Activated CD8-positive, alpha-beta memory T cell treated with anti-CD3 and anti-CD28 coated beads, Interleukin-2, amount 10 ng/mL, durations not matched to agents 7 days and 5 days (primary cell): Measurements from ENCODE around the gene KCNH8. TPM values are rescaled to one million over a fixed set of nuclear protein-coding genes. Genes with fewer than 3 reads are reported as not detected.

Source experiments
- ATAC-seq: fragments of 150-1000 bp; cut with Tn5 transposase; one replicate; pipeline ENCODE4 v1.10.0; 2021; ENCODE audit warnings: moderate library complexity
- CTCF ChIA-PET: fragments of 350-600 bp; sonication (Branson Sonifier 250); formaldehyde crosslinking; loops from one replicate; lab custom pipeline; 2021; ENCODE audit warnings: antibody characterized with exemption; lab: Charles Lee
- DNase-seq: peaks from one replicate; pipeline ENCODE4 v3.0.0-alpha.2; 2020
- H3K27ac Mint-ChIP-seq: one replicate; pipeline ENCODE4 v1.8.0; 2021; ENCODE audit warnings: mild to moderate bottlenecking, mixed read lengths
- H3K27me3 Mint-ChIP-seq: one replicate; pipeline ENCODE4 v1.8.0; 2021; ENCODE audit warnings: mixed read lengths
- H3K36me3 Mint-ChIP-seq: one replicate; pipeline ENCODE4 v1.8.0; 2021; ENCODE audit warnings: mild to moderate bottlenecking, mixed read lengths
- H3K4me1 Mint-ChIP-seq: one replicate; pipeline ENCODE4 v1.8.0; 2021; ENCODE audit warnings: mixed read lengths
- H3K4me3 Mint-ChIP-seq: one replicate; pipeline ENCODE4 v1.8.0; 2021; ENCODE audit warnings: mild to moderate bottlenecking, moderate library complexity, mixed read lengths
- H3K9me3 Mint-ChIP-seq: one replicate; pipeline ENCODE4 v1.8.0; 2022; ENCODE audit warnings: low read depth, mixed read lengths
- total RNA-seq, 2 experiments: library from RNA; stranded (reverse); gene quantifications; one replicate each; pipeline ENCODE4 v1.2.3, GENCODE V29; 2021

Gene KCNH8
- total RNA-seq, 2 experiments from 2014 or later = 0.05 TPM; not detected in 1

DNA sequence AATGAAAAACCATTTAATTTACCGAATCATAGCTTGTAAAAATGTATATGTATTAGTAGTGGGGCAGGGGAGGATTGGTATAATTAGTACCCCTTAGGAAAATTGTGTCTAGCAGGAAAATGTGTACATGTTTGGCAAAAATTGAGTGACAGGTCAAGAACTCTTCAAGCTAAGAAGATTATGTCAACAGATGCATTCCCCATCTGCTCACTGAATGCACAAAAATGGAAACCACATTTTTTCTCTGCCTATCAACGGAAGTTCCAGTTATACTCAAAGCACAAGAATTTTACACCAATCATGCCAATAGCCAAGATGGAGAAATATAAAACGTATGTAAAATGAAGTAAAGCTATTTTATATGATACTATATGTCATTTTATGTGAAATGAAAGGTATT is 377.8 kb downstream of the KCNH8 start:
- Mint-ChIP-seq H3K36me3 (no peaks in the 10 kb centered on the region), H3K4me1 (no peaks in the 10 kb centered on the region), H3K27me3 (no peaks in the 10 kb centered on the region), H3K9me3 (no peaks in the 10 kb centered on the region), H3K4me3 (no peak overlapping the region), H3K27ac (no peak overlapping the region)
- no peak for DNase-seq
- CTCF ChIA-PET = no interaction called here
- no peak for ATAC-seq

DNA sequence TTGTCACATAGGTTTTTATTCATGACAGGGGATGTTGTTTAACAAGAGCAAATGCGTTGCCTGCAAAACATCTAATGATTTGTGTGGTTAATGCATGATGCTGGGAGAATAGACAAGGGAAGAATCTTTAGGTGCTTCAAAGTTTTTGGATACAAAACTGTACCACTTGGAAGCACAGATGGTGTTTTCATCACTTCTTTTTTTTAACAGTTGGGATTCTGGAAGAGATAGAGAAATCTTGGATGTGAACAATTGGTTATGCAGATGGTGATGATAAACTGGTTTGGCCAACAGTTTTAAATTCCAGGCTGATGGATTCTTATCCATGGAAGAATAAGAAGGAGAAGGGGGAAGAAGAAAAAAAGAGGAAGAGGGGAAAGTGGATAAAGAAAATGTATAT is 379.4 kb downstream of the KCNH8 start:
- no peaks in the 10 kb centered on the region for H3K27me3 Mint-ChIP-seq
- H3K9me3 Mint-ChIP-seq = no peaks in the 10 kb centered on the region
- CTCF ChIA-PET = no interaction called here
- ATAC-seq (no peak), DNase-seq (no peak)
- H3K4me3 Mint-ChIP-seq = no peak overlapping the region
- no peaks in the 10 kb centered on the region for H3K4me1 Mint-ChIP-seq
- H3K36me3 Mint-ChIP-seq = no peaks in the 10 kb centered on the region
- H3K27ac Mint-ChIP-seq = no peak overlapping the region

DNA sequence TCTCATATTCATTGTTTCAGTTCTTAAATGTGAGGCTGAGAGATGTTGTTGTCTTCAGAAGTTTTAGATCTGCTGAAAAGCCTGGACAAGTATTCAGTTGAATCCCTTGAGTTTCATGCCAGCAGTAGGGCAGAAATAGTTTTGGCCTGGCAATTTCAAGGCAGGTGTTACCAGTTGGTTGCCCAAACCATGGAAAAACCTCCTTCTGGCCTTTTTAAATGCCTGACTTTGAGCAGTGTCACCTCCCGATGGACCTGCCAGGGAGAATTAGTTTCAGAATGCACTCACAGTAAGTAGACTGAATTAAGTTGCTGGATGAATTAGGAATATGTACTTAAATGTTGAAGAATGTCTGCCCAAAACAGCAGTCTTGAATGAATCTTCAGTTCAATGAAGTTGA is 383.1 kb downstream of the KCNH8 start:
- H3K4me3 Mint-ChIP-seq = no peak overlapping the region
- no peaks in the 10 kb centered on the region for H3K4me1 Mint-ChIP-seq
- H3K27ac Mint-ChIP-seq = no peak overlapping the region
- CTCF ChIA-PET = no interaction called here
- no peaks in the 10 kb centered on the region for H3K9me3 Mint-ChIP-seq
- H3K27me3 Mint-ChIP-seq = no peaks in the 10 kb centered on the region
- H3K36me3 Mint-ChIP-seq = no peaks in the 10 kb centered on the region
- ATAC-seq (no peak), DNase-seq (no peak)

DNA sequence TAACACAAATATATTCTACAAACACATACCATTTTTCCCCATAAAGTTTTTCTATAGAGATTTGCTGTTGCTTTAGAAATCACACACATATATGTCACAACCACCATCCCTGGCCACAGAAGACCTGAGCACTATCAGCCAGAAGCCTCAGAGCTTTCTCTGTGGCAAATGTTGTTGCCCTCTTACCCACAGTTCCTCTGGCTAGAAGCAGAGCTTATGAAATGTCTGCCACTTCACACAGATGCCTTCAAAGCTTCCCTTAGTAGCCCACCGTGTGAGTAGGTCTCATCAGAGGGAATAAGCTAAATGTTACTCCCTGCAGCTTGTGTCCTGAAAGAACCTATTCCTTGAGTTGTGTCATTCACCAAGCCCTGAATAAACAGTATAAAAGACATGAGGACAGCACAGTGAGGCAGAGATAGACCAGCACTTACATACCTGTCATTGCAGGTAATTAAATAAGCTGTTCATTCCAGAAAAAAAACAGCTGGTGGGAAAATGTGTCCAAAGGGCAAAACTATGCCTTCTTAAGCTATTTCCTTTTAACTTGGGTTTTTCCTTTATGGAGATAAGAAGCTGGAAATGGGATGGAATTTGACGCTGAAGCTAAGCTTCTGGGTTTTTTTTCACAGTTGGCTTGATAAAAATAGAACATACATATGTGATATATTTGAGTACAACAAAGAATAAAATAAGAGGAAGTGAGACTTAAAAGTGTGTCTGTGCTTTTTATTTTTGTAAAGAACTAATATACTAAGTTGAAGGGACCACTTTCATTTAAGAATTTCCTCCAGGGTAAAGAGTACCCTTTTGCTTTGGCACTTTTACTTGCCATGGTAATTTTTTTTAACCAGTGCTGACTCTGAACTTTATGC is 391.4 kb downstream of the KCNH8 start:
- Mint-ChIP-seq H3K9me3 (no peaks in the 10 kb centered on the region), H3K27ac (no peak overlapping the region), H3K4me3 (no peak overlapping the region), H3K27me3 (no peaks in the 10 kb centered on the region), H3K36me3 (no peaks in the 10 kb centered on the region), H3K4me1 (no peaks in the 10 kb centered on the region)
- CTCF ChIA-PET = no interaction called here
- ATAC-seq (no peak), DNase-seq (no peak)

DNA sequence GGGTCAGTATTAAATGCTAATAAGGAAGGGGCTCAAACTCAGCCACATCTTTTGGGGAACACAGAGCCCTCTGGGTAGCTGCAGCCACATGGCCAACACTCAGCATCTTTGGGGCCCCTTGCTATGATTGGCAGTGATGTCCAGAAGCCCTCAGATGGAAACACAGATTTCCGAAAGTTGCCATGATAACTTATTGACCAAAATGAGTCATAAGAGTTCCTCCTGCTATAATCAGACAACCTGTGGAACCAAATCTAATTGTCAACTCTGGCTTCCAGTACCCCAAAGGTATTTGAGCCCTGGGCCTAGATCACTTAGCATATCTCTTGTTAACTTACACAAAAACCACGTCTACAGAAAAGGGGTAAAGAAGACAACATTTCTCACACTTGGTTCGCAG is 392.2 kb downstream of the KCNH8 start:
- H3K36me3 Mint-ChIP-seq = no peaks in the 10 kb centered on the region
- H3K27me3 Mint-ChIP-seq = no peaks in the 10 kb centered on the region
- ATAC-seq (no peak), DNase-seq (no peak)
- H3K4me3 Mint-ChIP-seq = no peak overlapping the region
- CTCF ChIA-PET = no interaction called here
- no peak overlapping the region for H3K27ac Mint-ChIP-seq
- no peaks in the 10 kb centered on the region for H3K9me3 Mint-ChIP-seq
- no peaks in the 10 kb centered on the region for H3K4me1 Mint-ChIP-seq

DNA sequence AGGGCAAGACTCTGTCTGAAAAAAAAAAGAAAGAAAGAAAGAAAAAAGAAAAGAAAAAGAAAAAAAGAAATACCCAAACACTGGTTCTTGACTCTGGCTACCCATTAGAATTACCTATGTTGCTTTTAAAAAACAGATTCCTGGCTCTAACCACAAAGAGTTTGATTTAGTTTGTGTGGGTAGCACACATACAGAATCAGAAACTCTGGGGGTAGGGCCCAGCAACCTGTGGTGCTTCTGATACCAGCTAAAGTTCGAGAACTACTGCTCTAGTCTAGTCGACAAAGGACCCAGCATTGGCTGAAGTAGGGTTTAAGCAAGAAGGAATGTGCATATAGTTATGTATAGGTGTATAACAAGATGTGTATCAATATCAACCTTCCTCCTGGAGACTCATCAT is 393.0 kb downstream of the KCNH8 start:
- Mint-ChIP-seq H3K27me3 (no peaks in the 10 kb centered on the region), H3K27ac (no peak overlapping the region), H3K36me3 (no peaks in the 10 kb centered on the region), H3K4me1 (no peaks in the 10 kb centered on the region), H3K4me3 (no peak overlapping the region), H3K9me3 (no peaks in the 10 kb centered on the region)
- CTCF ChIA-PET = no interaction called here
- no peak for ATAC-seq
- DNase-seq = no peak

DNA sequence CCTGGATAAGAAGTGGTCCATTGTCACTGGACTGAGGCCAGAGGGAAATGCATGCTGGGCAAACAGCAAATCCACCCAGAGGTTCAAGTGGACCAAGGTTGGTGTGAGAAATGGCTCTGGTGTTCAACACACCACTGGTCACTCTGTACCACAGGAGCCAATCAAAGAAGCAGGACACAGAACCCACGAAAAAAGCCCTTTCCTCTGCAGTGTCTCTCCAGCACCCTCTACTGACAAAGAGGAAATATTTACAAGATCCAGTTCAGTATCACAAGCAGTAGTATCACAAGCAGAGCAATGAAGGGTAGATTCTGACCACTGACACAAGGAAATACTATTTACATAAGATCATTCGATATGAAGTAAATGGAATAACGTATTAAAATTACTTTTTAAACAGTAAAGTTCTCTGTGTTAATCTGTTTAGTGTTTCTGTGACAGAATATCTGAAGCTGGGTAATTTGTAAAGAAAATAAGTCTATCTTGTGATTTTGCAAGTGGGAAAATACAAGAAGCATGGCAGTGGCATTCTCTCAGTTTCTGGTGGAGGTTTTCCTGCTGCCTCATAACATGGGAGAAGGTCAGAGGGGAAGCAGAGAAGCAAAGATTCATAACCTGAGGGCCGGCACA is 395.0 kb downstream of the KCNH8 start:
- Mint-ChIP-seq H3K4me3 (no peak overlapping the region), H3K36me3 (no peaks in the 10 kb centered on the region), H3K27me3 (no peaks in the 10 kb centered on the region), H3K4me1 (no peaks in the 10 kb centered on the region), H3K9me3 (no peaks in the 10 kb centered on the region), H3K27ac (no peak overlapping the region)
- ATAC-seq (no peak), DNase-seq (no peak)
- CTCF ChIA-PET = no interaction called here

DNA sequence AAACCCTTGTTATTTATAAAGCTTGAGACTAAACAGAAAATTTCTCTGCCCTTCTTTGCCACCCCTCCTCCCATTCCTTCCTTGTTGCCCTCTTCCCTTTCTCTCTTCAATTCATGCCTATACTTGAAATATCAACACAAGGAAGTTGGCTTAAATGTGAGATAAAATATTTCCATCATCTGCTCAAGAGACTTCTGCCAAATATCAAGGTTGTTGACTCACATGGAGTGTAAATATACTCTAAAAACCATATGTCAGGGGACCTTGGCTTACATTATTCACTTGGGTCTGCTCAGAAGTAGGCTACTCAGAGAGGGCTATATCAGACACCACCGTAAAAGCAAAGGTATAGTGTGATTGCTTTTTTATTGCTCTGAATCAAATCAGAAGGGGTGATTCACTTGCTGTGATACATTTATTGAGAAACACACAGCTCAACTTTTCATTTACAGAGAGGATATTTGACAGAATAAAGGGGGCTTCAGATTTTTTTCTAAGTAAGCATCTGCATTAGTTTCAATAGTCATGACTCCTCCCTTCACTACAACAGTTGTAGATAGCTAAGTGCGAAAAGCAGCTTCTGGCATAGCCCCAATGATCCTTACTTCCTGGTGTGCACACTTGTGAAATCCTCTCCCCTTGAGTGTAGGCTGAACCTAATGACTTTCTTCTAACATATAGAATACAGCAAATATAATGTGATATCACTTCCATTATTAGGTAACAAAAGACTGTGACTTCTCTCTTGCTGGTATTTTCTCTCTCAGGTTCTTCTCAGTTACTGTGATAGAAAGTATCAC is 399.6 kb downstream of the KCNH8 start:
- ATAC-seq = no peak
- Mint-ChIP-seq H3K4me3 (no peak overlapping the region), H3K4me1 (no peaks in the 10 kb centered on the region), H3K36me3 (no peaks in the 10 kb centered on the region), H3K27me3 (no peaks in the 10 kb centered on the region), H3K27ac (no peak overlapping the region), H3K9me3 (peaks cover 3% of the 10 kb centered on the region)
- DNase-seq = no peak
- CTCF ChIA-PET = no interaction called here

DNA sequence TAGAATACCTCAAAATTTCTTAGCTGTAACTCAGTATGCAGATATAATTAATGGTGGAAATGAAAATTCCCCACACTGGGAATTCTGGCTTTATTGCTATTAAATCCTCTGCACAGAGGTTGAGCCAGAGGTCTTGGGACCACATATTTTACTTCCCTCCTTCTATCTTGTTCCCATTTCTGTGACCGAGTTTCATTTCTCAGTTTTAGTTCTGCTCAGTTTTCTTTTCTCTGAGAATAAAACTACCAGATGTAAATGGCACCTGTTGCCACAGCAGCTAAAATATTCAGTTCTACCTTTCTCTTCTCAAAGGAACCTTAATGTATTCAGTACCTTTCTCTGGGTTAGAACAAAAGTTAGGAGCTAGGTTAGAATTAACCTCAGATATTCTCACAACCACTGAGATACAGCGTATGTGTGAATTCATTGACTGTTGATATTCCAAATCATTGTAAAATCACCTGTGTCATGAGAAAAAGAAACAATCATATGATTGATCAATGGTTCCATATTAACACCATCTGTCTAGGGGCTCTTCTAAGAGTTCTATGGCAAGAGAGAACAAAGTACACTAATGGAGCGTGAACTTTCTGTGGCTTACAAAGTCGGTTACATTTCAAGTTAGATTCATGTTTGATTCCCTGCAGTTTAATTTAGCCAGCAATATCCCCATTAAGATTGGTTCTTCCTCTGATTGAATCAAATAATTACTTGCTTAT is 411.6 kb downstream of the KCNH8 start:
- Mint-ChIP-seq H3K4me3 (no peak overlapping the region), H3K9me3 (peaks cover 2% of the 10 kb centered on the region), H3K4me1 (no peaks in the 10 kb centered on the region), H3K27me3 (no peaks in the 10 kb centered on the region), H3K36me3 (no peaks in the 10 kb centered on the region), H3K27ac (no peak overlapping the region)
- no peak for ATAC-seq
- DNase-seq = no peak
- CTCF ChIA-PET = no interaction called here

DNA sequence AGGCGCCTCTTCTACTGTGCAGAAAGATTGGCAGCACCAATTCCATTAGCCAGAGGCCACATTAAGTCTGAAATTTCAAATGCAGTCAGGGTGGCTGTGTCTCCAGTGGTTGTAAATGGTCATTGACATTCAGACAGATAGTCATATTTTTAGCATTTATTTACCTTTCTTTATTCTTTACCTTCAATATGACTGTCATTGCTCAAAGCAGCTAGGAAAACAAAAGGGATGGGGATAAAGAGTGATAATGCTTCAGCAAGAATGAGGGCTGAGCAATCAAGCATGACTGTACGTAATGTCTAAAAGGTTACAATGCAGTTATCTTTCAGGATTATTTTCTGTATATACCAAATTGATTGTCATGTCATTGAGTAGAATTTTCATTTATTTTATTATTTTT is 425.3 kb downstream of the KCNH8 start:
- H3K4me1 Mint-ChIP-seq = no peaks in the 10 kb centered on the region
- ATAC-seq = no peak
- no peak overlapping the region for H3K27ac Mint-ChIP-seq
- H3K4me3 Mint-ChIP-seq = no peak overlapping the region
- CTCF ChIA-PET = no interaction called here
- H3K9me3 Mint-ChIP-seq = peaks cover 4% of the 10 kb centered on the region
- no peaks in the 10 kb centered on the region for H3K27me3 Mint-ChIP-seq
- no peaks in the 10 kb centered on the region for H3K36me3 Mint-ChIP-seq
- DNase-seq = no peak

DNA sequence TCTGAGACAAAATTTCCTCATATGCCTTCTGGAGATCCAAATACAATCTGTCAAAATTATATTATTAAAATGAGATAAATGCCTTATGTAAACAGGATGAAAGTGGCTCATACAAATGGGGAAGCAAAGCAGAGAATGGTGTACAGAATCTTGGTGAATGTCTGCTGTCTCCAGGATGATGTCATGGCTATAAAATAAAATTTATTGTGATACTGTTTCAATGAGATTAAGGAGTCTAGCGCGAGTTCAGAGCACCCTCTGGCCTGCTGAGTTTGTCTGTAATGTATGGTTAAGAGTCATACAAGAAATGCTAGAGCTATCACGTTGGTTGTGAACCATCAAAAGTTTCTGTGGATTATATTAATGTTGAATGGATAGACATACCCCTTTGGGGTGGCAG is 426.0 kb downstream of the KCNH8 start:
- Mint-ChIP-seq H3K4me1 (no peaks in the 10 kb centered on the region), H3K27me3 (no peaks in the 10 kb centered on the region), H3K27ac (no peak overlapping the region), H3K9me3 (peaks cover 3% of the 10 kb centered on the region), H3K4me3 (no peak overlapping the region), H3K36me3 (no peaks in the 10 kb centered on the region)
- CTCF ChIA-PET = no interaction called here
- ATAC-seq = no peak
- no peak for DNase-seq

DNA sequence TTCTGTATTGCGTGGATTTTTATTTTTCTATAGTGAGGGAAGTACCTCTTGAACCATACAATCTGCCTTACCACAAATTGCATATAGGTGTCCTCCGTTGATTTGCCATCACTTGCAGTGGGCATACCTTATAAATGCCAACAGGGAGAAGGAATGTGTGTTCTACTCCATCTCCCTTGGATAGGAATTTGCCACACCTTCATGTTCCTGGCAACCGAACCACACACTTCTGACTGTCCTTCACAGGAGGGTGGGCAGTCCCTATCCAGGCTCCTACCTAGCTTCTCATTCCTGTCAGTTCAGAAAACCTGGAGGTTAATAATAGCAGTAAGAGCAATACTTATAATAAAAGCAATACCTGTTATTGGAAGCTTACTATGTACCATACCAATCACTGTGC is 428.0 kb downstream of the KCNH8 start:
- H3K27me3 Mint-ChIP-seq = no peaks in the 10 kb centered on the region
- H3K4me3 Mint-ChIP-seq = no peak overlapping the region
- H3K27ac Mint-ChIP-seq = no peak overlapping the region
- no peaks in the 10 kb centered on the region for H3K4me1 Mint-ChIP-seq
- H3K9me3 Mint-ChIP-seq = peaks cover 3% of the 10 kb centered on the region
- DNase-seq (no peak), ATAC-seq (no peak)
- H3K36me3 Mint-ChIP-seq = no peaks in the 10 kb centered on the region
- CTCF ChIA-PET = no interaction called here
